ENCODE results near the gene USP36.
"Not testable (repeated sequence)": the region's sequence is repeated elsewhere in the genome, so short reads cannot be mapped to it uniquely, and the experiment has no call there.

USP36 gene

GRCh38 chr17:78870621-78871020, 30.0 kb upstream of the USP36 start:
- no peak for DNase-seq (ENCODE audit: low read depth)

GRCh38 chr17:78868391-78868790, 27.8 kb upstream of the USP36 start:
- DNase-seq (ENCODE audit: low read depth) = no peak

DNA sequence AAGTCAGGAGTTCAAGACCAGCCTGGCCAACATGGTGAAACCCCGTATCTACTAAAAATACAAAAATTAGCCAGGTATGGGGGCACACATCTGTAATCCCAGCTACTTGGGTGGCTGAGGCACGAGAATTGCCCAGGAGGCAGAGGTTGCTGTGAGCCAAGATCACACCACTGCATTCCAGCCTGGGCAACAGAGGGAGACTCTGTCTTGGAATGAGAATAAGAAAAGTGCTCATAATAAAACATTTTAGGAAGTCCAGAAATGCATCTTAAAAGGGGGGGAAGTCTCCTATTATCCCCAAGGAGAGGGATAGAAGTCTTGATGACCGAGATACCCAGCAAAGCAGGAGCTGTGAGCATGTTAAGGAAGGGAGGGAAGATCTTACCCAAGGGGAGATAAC, 26.4 kb upstream of the USP36 start:
- not testable (repeated sequence) for DNase-seq (ENCODE audit: low read depth)

DNA sequence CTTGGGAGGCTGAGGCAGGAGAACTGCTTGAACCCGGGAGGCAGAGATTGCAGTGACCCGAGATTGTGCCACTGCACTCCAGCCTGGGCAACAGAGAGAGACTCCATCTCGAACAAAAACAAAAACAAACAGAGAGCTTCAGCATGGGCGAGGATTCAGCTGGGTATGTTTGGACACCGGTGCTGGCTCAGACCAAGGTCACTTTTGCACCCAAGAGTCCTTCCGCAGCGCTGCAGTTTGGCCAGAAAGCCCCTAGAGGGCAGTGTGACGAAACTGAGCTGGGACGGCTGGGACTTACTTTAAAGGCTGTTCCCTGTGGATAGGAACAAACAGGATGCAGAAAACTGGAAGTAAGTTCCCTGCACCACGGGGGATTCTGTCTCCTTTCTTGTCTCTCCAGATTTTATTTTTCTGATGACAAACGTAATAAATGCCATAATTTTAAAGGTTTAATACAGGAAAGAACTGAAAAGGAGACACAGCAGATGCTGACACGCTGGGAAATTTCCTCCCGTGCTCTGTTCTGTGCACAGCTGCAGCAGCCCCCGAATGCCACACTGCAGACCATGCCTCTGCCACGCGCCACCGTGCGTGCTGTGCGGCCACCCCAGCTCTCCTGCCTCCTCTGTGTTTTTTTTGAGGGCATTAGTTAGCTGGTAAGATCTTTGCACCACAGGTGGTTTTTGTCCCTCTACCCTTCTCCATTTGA, 25.2 kb upstream of the USP36 start:
- peak; percentile 44 for DNase-seq (ENCODE audit: low read depth)

- no peak for DNase-seq (ENCODE audit: low read depth)
Observed at GRCh38 chr17:78864117-78864516, 23.5 kb upstream of the USP36 start.

DNA sequence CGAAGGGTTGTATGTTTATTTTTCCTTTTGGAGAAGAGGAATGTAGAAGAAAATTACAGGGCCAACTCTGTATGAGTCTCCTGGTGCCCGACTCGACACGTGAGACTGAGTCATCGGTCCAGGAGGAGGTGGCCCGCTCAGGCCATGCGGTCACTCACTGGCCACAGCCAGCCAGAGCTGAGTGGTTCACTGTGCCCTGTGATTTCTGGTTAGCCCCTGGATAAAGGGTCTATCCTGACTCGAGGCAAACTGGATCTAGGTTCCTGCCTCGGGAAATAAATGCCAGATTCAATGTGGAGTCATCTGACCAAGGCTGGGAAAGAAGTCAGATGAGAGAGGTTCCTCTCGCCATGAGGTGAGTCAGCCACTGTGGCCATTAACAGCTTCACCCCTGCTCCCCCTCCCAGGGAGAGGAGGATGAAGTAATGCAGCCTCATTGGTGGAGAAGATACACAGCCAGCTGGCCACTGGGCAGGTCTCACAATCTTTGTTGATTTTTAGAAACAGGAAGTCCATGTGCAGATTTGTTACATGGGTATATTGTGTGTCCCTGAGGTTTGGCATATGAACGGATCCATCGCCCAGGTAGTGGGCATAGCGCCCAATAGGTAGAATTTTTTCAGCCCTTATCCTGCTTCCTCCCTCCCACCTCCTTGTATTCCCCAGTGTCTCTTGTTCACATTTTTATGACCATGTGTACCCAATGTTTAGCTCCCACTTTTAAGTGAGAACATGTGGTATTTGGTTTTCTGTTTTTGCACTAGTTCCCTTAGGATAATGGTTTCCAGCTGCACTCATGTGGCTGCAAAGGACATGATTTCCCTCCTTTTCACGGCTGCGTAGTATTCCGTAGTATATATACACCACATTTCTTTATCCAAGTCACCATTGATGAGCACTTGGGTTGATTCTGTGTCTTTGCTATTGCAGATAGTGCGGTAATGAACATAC, 21.7 kb upstream of the USP36 start:
- no peak for DNase-seq (ENCODE audit: low read depth)

DNA sequence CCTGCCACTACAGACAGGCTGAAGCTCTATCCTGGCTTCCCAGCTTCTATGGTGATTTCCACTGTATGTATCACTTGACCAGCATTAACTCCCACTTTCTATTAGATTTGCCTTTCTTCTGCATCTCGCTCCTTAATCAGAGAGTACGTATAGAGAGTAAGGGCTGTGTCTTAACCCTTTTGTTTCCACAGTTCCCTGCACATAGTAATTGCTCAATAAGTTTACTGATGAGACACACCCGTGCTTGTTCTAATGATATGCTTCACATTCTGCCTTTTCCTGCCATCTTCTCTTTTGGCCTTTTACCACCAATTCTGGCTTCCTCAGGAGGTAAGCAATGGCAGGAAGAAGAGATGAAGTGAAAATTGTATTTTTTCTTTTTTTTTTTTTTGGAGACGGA, 20.6 kb upstream of the USP36 start:
- DNase-seq (ENCODE audit: low read depth) = no peak

DNA sequence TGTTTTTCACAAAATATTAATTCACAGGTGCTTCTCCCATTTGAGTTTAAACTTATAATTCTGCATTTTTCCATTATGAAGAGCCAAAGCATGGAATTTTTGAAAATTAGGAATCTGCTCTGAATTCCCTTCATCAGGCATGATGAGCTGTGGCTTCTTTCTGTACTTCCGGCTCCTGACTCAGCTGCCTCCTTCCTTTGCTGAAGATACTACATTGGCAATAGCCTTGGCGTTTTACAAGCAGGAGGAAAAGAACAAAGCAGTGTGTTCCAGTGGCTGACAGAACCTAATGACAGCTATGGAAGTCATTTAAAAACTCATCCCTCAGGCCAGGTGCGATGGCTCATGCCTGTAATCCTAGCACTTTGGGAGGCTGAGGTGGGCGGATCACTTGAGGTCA, 18.4 kb upstream of the USP36 start:
- DNase-seq (ENCODE audit: low read depth) = no peak

DNA sequence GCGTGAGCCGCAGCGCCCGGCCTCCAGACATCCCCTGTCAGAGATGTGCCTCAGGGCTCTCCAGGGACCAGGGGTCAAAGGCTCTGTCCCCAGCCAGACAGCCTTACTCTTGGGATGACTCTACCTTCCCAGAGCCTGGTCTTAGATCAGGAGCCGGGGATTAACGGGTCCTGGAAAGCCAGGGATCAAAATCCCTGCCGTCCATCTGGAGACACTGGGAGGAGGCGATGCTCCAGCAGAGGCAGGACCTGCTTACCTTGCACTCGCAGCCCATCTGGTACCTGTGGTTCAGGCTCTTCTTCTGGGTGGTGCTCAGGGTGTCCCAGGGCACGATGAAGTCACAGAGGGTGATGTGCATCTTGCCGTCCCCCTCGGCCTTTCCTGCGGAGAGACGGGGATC, 16.7 kb upstream of the USP36 start:
- DNase-seq (ENCODE audit: low read depth) = no peak

GRCh38 chr17:78855561-78856165, 15.0 kb upstream of the USP36 start:
- no peak for DNase-seq (ENCODE audit: low read depth)

DNA sequence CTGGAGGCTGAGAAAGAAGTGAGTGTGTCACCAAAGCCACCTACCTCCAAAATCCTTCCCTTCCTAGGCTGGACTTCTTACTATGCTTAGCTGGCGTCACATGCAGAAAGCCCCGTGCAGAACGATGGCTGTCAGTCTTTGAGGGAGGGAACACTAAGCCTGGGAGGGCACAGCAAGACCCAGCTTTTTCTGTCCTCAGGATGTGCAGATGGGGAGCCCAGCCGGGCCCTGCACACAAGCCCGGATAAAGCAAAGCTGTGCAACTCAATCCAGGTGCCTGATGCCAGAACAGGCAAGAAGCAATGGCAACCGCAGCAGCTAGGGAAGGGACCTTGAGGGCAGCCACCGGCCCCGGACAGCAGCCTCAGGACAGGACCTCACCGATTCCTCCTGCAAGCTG, 13.9 kb upstream of the USP36 start:
- DNase-seq (ENCODE audit: low read depth) = no peak

- DNase-seq (ENCODE audit: low read depth) = no peak
Observed at GRCh38 chr17:78853926-78854394, 13.3 kb upstream of the USP36 start.

- DNase-seq (ENCODE audit: low read depth) = no peak
Observed at GRCh38 chr17:78852709-78853121, 12.1 kb upstream of the USP36 start.

DNA sequence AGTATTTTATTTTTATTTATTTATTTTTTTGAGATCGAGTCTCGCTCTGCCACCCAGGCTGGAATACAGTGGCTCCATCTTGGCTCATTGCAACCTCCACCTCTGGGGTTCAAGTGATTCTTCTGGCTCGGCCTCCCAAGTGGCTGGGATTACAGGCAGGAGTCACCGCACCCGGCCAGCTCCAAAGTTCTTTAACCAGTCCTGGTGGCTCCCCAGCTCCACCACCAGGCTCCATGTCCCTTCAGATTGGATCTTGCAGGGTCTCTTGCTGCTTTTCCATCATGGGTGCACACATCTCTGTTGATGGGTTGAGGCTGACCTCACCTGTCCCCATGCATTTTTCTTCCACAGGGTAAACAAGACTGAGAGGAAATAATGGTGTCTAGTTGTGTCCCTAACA, 8.4 kb upstream of the USP36 start:
- DNase-seq (ENCODE audit: low read depth) = no peak

DNA sequence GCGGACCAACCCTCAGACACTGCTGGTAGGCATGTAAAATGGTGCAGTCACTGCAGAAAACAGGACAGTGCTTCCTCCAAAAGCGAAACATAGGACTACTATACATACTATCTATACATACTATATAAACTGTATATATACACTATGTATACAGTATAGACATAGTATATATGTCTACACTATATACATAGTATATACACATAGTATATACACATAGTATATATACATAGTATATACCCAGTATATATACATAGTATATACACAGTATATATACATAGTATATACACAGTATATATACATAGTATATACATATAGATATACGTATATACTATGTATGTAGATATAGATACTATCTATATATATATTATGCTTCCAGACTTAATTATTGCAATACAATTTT, 6.4 kb upstream of the USP36 start:
- DNase-seq (ENCODE audit: low read depth) = no peak

- no peak for DNase-seq (ENCODE audit: low read depth)
Observed at GRCh38 chr17:78844301-78845005, 3.8 kb upstream of the USP36 start.

- peak; percentile 15 for DNase-seq (ENCODE audit: low read depth)
Observed at GRCh38 chr17:78842881-78843565, 2.4 kb upstream of the USP36 start.

GRCh38 chr17:78840530-78840779, 159 bp downstream of the USP36 start:
- no peak for DNase-seq (ENCODE audit: low read depth)

- DNase-seq (ENCODE audit: low read depth) = peak; percentile 32
Observed at GRCh38 chr17:78839762-78840529, 668 bp downstream of the USP36 start.

DNA sequence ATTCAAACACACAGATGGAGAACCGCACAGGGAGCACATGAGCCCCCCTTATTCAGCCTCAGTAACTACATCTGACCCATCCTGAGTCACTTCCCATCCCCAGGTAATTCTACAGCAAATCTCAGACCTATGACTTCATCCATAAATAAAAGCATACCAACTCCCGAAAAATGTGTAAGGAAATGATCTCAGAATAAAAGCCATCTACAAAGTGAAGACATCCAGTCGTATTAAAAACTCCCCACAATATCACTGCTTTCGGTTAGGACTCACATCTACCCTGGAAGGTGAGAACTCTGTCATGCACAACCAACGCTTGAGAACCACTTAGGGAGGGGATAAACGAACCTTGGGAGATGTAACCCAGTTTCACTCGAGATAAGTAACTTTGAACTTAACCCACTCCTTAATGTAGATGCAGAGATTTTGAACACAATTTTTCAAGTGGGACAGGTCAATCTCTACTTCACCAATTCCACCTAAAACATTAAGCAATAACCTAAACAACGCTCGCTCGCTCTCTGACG, 1.3 kb downstream of the USP36 start:
- no peak for DNase-seq (ENCODE audit: low read depth)

- no peak for DNase-seq (ENCODE audit: low read depth)
Observed at GRCh38 chr17:78838574-78839005, 2.0 kb downstream of the USP36 start.
